Ramos (cell line): ENCODE data around the gene CADM1.

ENCODE experiments used
- in situ Hi-C: fragments of 300-500 bp; cut with MboI; formaldehyde crosslinking; loops from one replicate; pipeline ENCODE4 v1.14.3; 2022; ENCODE audit warnings: low sequenced_read_pairs; ENCODE audit not compliant: unreplicated experiment

The CADM1 gene

GRCh38 chr11:115409691-115410220 is 94.5 kb downstream of the CADM1 start:
- in situ Hi-C loops: no loop called here

GRCh38 chr11:115409116-115409670 is 95.0 kb downstream of the CADM1 start:
- in situ Hi-C loops: no loop called here

- in situ Hi-C loops: no loop called here
Observed at GRCh38 chr11:115408036-115408921, 95.9 kb downstream of the CADM1 start.

GRCh38 chr11:115407496-115407895 is 96.7 kb downstream of the CADM1 start:
- in situ Hi-C loops: no loop called here

- in situ Hi-C loops: no loop called here
Observed at GRCh38 chr11:115406404-115406803, 97.8 kb downstream of the CADM1 start.

GRCh38 chr11:115398333-115399080 is 105.7 kb downstream of the CADM1 start:
- in situ Hi-C loops: no loop called here

- in situ Hi-C loops: no loop called here
Observed at GRCh38 chr11:115396533-115396932, 107.7 kb downstream of the CADM1 start.

- in situ Hi-C loops: no loop called here
Observed at GRCh38 chr11:115393950-115394349, 110.3 kb downstream of the CADM1 start.

GRCh38 chr11:115391598-115391997 is 112.6 kb downstream of the CADM1 start:
- in situ Hi-C loops: no loop called here

- in situ Hi-C loops: no loop called here
Observed at GRCh38 chr11:115391160-115391559, 113.1 kb downstream of the CADM1 start.

- in situ Hi-C loops: no loop called here
Observed at GRCh38 chr11:115390441-115390840, 113.8 kb downstream of the CADM1 start.

- in situ Hi-C loops: no loop called here
Observed at GRCh38 chr11:115389790-115390189, 114.4 kb downstream of the CADM1 start.

- in situ Hi-C loops: no loop called here
Observed at GRCh38 chr11:115385226-115385625, 119.0 kb downstream of the CADM1 start.

GRCh38 chr11:115384236-115384635 is 120.0 kb downstream of the CADM1 start:
- in situ Hi-C loops: no loop called here

GRCh38 chr11:115383431-115383830 is 120.8 kb downstream of the CADM1 start:
- in situ Hi-C loops: no loop called here

GRCh38 chr11:115379528-115379927 is 124.7 kb downstream of the CADM1 start:
- in situ Hi-C loops: no loop called here

- in situ Hi-C loops: no loop called here
Observed at GRCh38 chr11:115378557-115378956, 125.7 kb downstream of the CADM1 start.

GRCh38 chr11:115377882-115378296 is 126.3 kb downstream of the CADM1 start:
- in situ Hi-C loops: no loop called here

GRCh38 chr11:115368616-115369015 is 135.6 kb downstream of the CADM1 start:
- in situ Hi-C loops: no loop called here

GRCh38 chr11:115366826-115367225 is 137.4 kb downstream of the CADM1 start:
- in situ Hi-C loops: no loop called here

- in situ Hi-C loops: no loop called here
Observed at GRCh38 chr11:115365907-115366306, 138.3 kb downstream of the CADM1 start.
